SU-DHL-6 (cell line): Measurements from ENCODE around the gene WNT3A.
A peak's percentile ranks its signal among the peaks of the same experiment; 100 is the strongest.

Experiments
- H2AFZ ChIP-seq: fragments of 200-600 bp; sonication (generic); 2 replicates; pipeline ENCODE4 v1.6.1; 2014; ENCODE audit warnings: low read depth, mild to moderate bottlenecking, moderate library complexity, mixed read lengths, antibody characterized with exemption, low read length; ENCODE audit not compliant: severe bottlenecking
- H3F3A ChIP-seq: fragments of 200-600 bp; shearing (Covaris generic); 2 replicates; pipeline ENCODE4 v1.6.0; 2016; ENCODE audit warnings: antibody characterized with exemption, mild to moderate bottlenecking; ENCODE audit not compliant: insufficient read depth
- H3K27ac ChIP-seq: fragments of 200-600 bp; sonication (generic); 2 replicates; pipeline ENCODE4 v1.5.1; 2016; ENCODE audit warnings: low read depth, mild to moderate bottlenecking, low read length, moderate library complexity, mixed read lengths
- H3K27me3 ChIP-seq: fragments of 200-600 bp; sonication (generic), shearing (Covaris generic); 2 replicates; pipeline ENCODE4 v1.6.0; 2014; ENCODE audit warnings: mild to moderate bottlenecking, low read length
- H3K36me3 ChIP-seq: fragments of 200-600 bp; sonication (generic); 2 replicates; pipeline ENCODE4 v1.6.1; 2014; ENCODE audit warnings: mild to moderate bottlenecking, low read length, mixed read lengths
- H3K4me2 ChIP-seq: fragments of 300-600, 200-600 bp; shearing (Covaris generic), sonication (generic); 2 replicates; pipeline ENCODE4 v1.6.0; 2014; ENCODE audit warnings: low read length, low read depth, mild to moderate bottlenecking; ENCODE audit not compliant: poor library complexity, severe bottlenecking
- H3K4me3 ChIP-seq: fragments of 200-600 bp; sonication (generic); 2 replicates; pipeline ENCODE4 v1.5.1; 2014; ENCODE audit warnings: antibody characterized with exemption, low read length, mild to moderate bottlenecking, mixed read lengths; ENCODE audit not compliant: insufficient read depth, poor library complexity, severe bottlenecking
- H3K79me2 ChIP-seq: fragments of 200-600 bp; sonication (generic); 2 replicates; pipeline ENCODE4 v1.6.1; 2014; ENCODE audit warnings: mild to moderate bottlenecking, low read length, moderate library complexity; ENCODE audit not compliant: insufficient read depth
- H3K9ac ChIP-seq: fragments of 200-600 bp; sonication (generic); 2 replicates; pipeline ENCODE4 v1.7.0; 2014; ENCODE audit warnings: mild to moderate bottlenecking, low read length
- H3K9me2 ChIP-seq: fragments of 200-600 bp; sonication (generic); replicated peaks from 2 replicates; pipeline ENCODE4 v1.6.1; 2014; ENCODE audit warnings: low read length; ENCODE audit not compliant: insufficient read depth
- H3K9me3 ChIP-seq: fragments of 200-600 bp; sonication (generic); 2 replicates; pipeline ENCODE4 v1.6.1; 2014; ENCODE audit warnings: low read length, mixed read lengths; ENCODE audit not compliant: insufficient read depth
- H4K20me1 ChIP-seq: fragments of 200-600 bp; sonication (generic); 2 replicates; pipeline ENCODE4 v1.6.1; 2014; ENCODE audit warnings: low read depth, mild to moderate bottlenecking, antibody characterized with exemption, low read length, moderate library complexity, mixed read lengths
- CTCF ChIP-seq: fragments of 200-600 bp; sonication (generic); IDR thresholded peaks from one replicate; pipeline ENCODE4 v1.5.1; 2017; ENCODE audit warnings: antibody characterized with exemption, mild to moderate bottlenecking, low read length, moderate library complexity; ENCODE audit not compliant: insufficient read depth, poor library complexity, severe bottlenecking
- EZH2phosphoT487 ChIP-seq: fragments of 200-600 bp; sonication (generic), shearing (Covaris generic); conservative IDR thresholded peaks from 2 replicates; pipeline ENCODE4 v1.6.1; 2018; ENCODE audit warnings: mild to moderate bottlenecking, antibody characterized with exemption, low read length, moderate library complexity, mixed read lengths

The WNT3A gene

GRCh38 chr1:228079601-228080263 lies 72.9 kb downstream of the WNT3A start:
- Histone ChIP-seq H4K20me1 (peaks cover 11% of the 10 kb centered on the region; the same call in 1 of the 2 replicates), H3K9ac (no peak overlapping the region), H3K27me3 (no peaks in the 10 kb centered on the region), H3K4me3 (no peak overlapping the region), H3K79me2 (peaks cover 44% of the 10 kb centered on the region), H3K4me2 (no peak overlapping the region), H3K9me3 (no peaks in the 10 kb centered on the region), H3F3A (no peaks in the 10 kb centered on the region), H3K36me3 (no peaks in the 10 kb centered on the region), H2AFZ (no peak overlapping the region), H3K9me2 (no peaks in the 10 kb centered on the region), H3K27ac (no peak overlapping the region)
- no peak for TF ChIP-seq EZH2phosphoT487
- TF ChIP-seq CTCF, result no peak

- Histone ChIP-seq H3K27ac (no peak overlapping the region), H3K4me3 (peak overlapping the region; percentile 93), H3K4me2 (peak overlapping the region; percentile 77), H3F3A (no peaks in the 10 kb centered on the region), H3K9me3 (no peaks in the 10 kb centered on the region), H3K9me2 (no peaks in the 10 kb centered on the region), H3K9ac (peak overlapping the region; percentile 98), H4K20me1 (peaks cover 22% of the 10 kb centered on the region), H2AFZ (no peak overlapping the region), H3K36me3 (no peaks in the 10 kb centered on the region), H3K27me3 (no peaks in the 10 kb centered on the region), H3K79me2 (peaks cover 58% of the 10 kb centered on the region)
- TF ChIP-seq EZH2phosphoT487, result no peak
These were observed 74.3 kb downstream of the WNT3A start for GRCh38 chr1:228081144-228081543.

- Histone ChIP-seq H3K4me2 (peak overlapping the region; percentile 77), H3K79me2 (peaks cover 63% of the 10 kb centered on the region), H3K27ac (peak overlapping the region; percentile 68), H3K9ac (peak overlapping the region; percentile 98), H3F3A (no peaks in the 10 kb centered on the region), H3K9me2 (no peaks in the 10 kb centered on the region), H2AFZ (peak overlapping the region; percentile 75), H3K27me3 (no peaks in the 10 kb centered on the region), H3K4me3 (peak overlapping the region; percentile 93), H3K9me3 (no peaks in the 10 kb centered on the region), H4K20me1 (peaks cover 24% of the 10 kb centered on the region), H3K36me3 (no peaks in the 10 kb centered on the region)
- TF ChIP-seq CTCF, result no peak
- no peak for TF ChIP-seq EZH2phosphoT487
These were observed 74.9 kb downstream of the WNT3A start for GRCh38 chr1:228081578-228082213.
